Sigmoid colon (tissue), 4 donors: ENCODE measurements around the gene PLCH1.

Source experiments
- EP300 ChIP-seq, 4 donors: sonication (generic); formaldehyde crosslinking; IDR thresholded peaks; one replicate each; pipeline ENCODE4 v1.6.1; 2017; ENCODE audit warnings: antibody characterized with exemption in 4 of 4
- POLR2A ChIP-seq, 2 donors: fragments of 450-650 bp; IDR thresholded peaks; one replicate each; pipeline ENCODE4 v1.6.1; 2016; ENCODE audit warnings: antibody characterized with exemption in 2 of 2, mild to moderate bottlenecking in 2 of 2, moderate library complexity in 2 of 2
- POLR2AphosphoS5 ChIP-seq, 4 donors: sonication (generic); formaldehyde crosslinking; IDR thresholded peaks; one replicate each; pipeline ENCODE4 v1.6.1; 2017; ENCODE audit warnings: antibody characterized with exemption in 4 of 4
- TF ChIP-seq, protein P1 (sequence below), 4 experiments: fragments of 450-650 bp in 3 of 4; fragments of 200-600 bp in 1 of 4; IDR thresholded peaks; one replicate each; pipeline ENCODE4 v1.5.1; 2016 to 2019; ENCODE audit warnings: antibody characterized with exemption in 4 of 4, mild to moderate bottlenecking in 3 of 4, moderate library complexity in 2 of 4

DNA sequence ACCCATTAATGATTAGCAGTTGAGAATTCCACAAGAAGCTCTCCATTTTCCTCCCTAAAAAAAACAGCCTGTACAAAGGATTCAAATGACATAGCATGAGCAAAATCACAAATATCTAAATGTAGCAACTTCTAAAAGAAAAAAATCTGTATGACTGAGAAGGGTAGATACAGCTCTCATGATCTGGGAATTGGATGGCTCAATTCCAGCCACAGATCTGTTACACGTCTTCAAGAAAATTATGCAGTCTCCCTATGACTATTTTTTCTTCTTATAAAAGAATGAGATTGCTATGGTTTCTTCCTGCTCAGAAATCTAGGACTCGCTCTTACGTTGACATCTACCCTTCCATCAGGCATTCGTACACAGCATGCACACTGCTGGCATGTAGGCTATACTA, 71.5 kb downstream of the PLCH1 start:
- TF ChIP-seq, protein P1, sequence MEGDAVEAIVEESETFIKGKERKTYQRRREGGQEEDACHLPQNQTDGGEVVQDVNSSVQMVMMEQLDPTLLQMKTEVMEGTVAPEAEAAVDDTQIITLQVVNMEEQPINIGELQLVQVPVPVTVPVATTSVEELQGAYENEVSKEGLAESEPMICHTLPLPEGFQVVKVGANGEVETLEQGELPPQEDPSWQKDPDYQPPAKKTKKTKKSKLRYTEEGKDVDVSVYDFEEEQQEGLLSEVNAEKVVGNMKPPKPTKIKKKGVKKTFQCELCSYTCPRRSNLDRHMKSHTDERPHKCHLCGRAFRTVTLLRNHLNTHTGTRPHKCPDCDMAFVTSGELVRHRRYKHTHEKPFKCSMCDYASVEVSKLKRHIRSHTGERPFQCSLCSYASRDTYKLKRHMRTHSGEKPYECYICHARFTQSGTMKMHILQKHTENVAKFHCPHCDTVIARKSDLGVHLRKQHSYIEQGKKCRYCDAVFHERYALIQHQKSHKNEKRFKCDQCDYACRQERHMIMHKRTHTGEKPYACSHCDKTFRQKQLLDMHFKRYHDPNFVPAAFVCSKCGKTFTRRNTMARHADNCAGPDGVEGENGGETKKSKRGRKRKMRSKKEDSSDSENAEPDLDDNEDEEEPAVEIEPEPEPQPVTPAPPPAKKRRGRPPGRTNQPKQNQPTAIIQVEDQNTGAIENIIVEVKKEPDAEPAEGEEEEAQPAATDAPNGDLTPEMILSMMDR (IDR thresholded peaks at IDR 0.05) = no peak
- TF ChIP-seq POLR2A (IDR thresholded peaks at IDR 0.05) (no peak), POLR2AphosphoS5 (IDR thresholded peaks at IDR 0.05) (no peak), EP300 (IDR thresholded peaks at IDR 0.05) (no peak)
